Measurements from ENCODE around the gene CD96.
"Not testable (repeated sequence)": the region's sequence is repeated elsewhere in the genome, so short reads cannot be mapped to it uniquely, and the experiment has no call there.

CD96 gene

GRCh38 chr3:111619833-111620232, 77.8 kb downstream of the CD96 start:
- no peak overlapping the region for H3K4me3 ChIP-seq (ENCODE audit: low read length in 2 of 2)
- no peaks in the 10 kb centered on the region for H3K4me1 ChIP-seq (ENCODE audit: control insufficient read depth, insufficient read depth, low read length)
- H3K9me3 ChIP-seq (ENCODE audit: control insufficient read depth in 2 of 2, low read length in 2 of 2): no peaks in the 10 kb centered on the region
- no peak overlapping the region for H3K27ac ChIP-seq (ENCODE audit: low read length)
- no peaks in the 10 kb centered on the region for H3K27me3 ChIP-seq (ENCODE audit: control insufficient read depth in 1 of 2, insufficient read depth in 2 of 2, low read length in 2 of 2)
- H3K36me3 ChIP-seq (ENCODE audit: control insufficient read depth in 2 of 2, insufficient read depth in 2 of 2, low read length in 2 of 2): no peaks in the 10 kb centered on the region
- H3K9ac ChIP-seq (ENCODE audit: low read length in 2 of 2): no peak overlapping the region

GRCh38 chr3:111621535-111621934, 79.5 kb downstream of the CD96 start:
- Histone ChIP-seq H3K4me3 (ENCODE audit: low read length in 2 of 2) (no peak overlapping the region), H3K4me1 (ENCODE audit: control insufficient read depth, insufficient read depth, low read length) (no peaks in the 10 kb centered on the region), H3K9ac (ENCODE audit: low read length in 2 of 2) (no peak overlapping the region), H3K36me3 (ENCODE audit: control insufficient read depth in 2 of 2, insufficient read depth in 2 of 2, low read length in 2 of 2) (no peaks in the 10 kb centered on the region), H3K27me3 (ENCODE audit: control insufficient read depth in 1 of 2, insufficient read depth in 2 of 2, low read length in 2 of 2) (no peaks in the 10 kb centered on the region), H3K27ac (ENCODE audit: low read length) (no peak overlapping the region), H3K9me3 (ENCODE audit: control insufficient read depth in 2 of 2, low read length in 2 of 2) (no peaks in the 10 kb centered on the region)

GRCh38 chr3:111627092-111627491, 85.1 kb downstream of the CD96 start:
- Histone ChIP-seq H3K27me3 (ENCODE audit: control insufficient read depth in 1 of 2, insufficient read depth in 2 of 2, low read length in 2 of 2) (no peaks in the 10 kb centered on the region), H3K4me1 (ENCODE audit: control insufficient read depth, insufficient read depth, low read length) (no peaks in the 10 kb centered on the region), H3K4me3 (ENCODE audit: low read length in 2 of 2) (no peak overlapping the region), H3K27ac (ENCODE audit: low read length) (no peak overlapping the region), H3K9ac (ENCODE audit: low read length in 2 of 2) (no peak overlapping the region), H3K9me3 (ENCODE audit: control insufficient read depth in 2 of 2, low read length in 2 of 2) (no peaks in the 10 kb centered on the region), H3K36me3 (ENCODE audit: control insufficient read depth in 2 of 2, insufficient read depth in 2 of 2, low read length in 2 of 2) (no peaks in the 10 kb centered on the region)

- H3K4me1 ChIP-seq (ENCODE audit: control insufficient read depth, insufficient read depth, low read length); H3K4me3 ChIP-seq (ENCODE audit: low read length in 2 of 2); H3K27me3 ChIP-seq (ENCODE audit: control insufficient read depth in 1 of 2, insufficient read depth in 2 of 2, low read length in 2 of 2); H3K36me3 ChIP-seq (ENCODE audit: control insufficient read depth in 2 of 2, insufficient read depth in 2 of 2, low read length in 2 of 2); H3K27ac ChIP-seq (ENCODE audit: low read length); H3K9me3 ChIP-seq (ENCODE audit: control insufficient read depth in 2 of 2, low read length in 2 of 2); H3K9ac ChIP-seq (ENCODE audit: low read length in 2 of 2): not testable (repeated sequence)
These were observed 87.0 kb downstream of the CD96 start for GRCh38 chr3:111629018-111629417.

GRCh38 chr3:111630638-111631037, 88.6 kb downstream of the CD96 start:
- H3K9ac ChIP-seq (ENCODE audit: low read length in 2 of 2); H3K9me3 ChIP-seq (ENCODE audit: control insufficient read depth in 2 of 2, low read length in 2 of 2); H3K27me3 ChIP-seq (ENCODE audit: control insufficient read depth in 1 of 2, insufficient read depth in 2 of 2, low read length in 2 of 2); H3K36me3 ChIP-seq (ENCODE audit: control insufficient read depth in 2 of 2, insufficient read depth in 2 of 2, low read length in 2 of 2); H3K27ac ChIP-seq (ENCODE audit: low read length); H3K4me1 ChIP-seq (ENCODE audit: control insufficient read depth, insufficient read depth, low read length); H3K4me3 ChIP-seq (ENCODE audit: low read length in 2 of 2): not testable (repeated sequence)

- no peaks in the 10 kb centered on the region for H3K9me3 ChIP-seq (ENCODE audit: control insufficient read depth in 2 of 2, low read length in 2 of 2)
- H3K27me3 ChIP-seq (ENCODE audit: control insufficient read depth in 1 of 2, insufficient read depth in 2 of 2, low read length in 2 of 2): no peaks in the 10 kb centered on the region
- no peak overlapping the region for H3K27ac ChIP-seq (ENCODE audit: low read length)
- H3K36me3 ChIP-seq (ENCODE audit: control insufficient read depth in 2 of 2, insufficient read depth in 2 of 2, low read length in 2 of 2): no peaks in the 10 kb centered on the region
- H3K4me1 ChIP-seq (ENCODE audit: control insufficient read depth, insufficient read depth, low read length): no peaks in the 10 kb centered on the region
- no peak overlapping the region for H3K9ac ChIP-seq (ENCODE audit: low read length in 2 of 2)
- no peak overlapping the region for H3K4me3 ChIP-seq (ENCODE audit: low read length in 2 of 2)
These were observed 93.4 kb downstream of the CD96 start for GRCh38 chr3:111635403-111635802.

GRCh38 chr3:111636366-111636885, 94.4 kb downstream of the CD96 start:
- Histone ChIP-seq H3K9ac (ENCODE audit: low read length in 2 of 2) (no peak overlapping the region), H3K27ac (ENCODE audit: low read length) (no peak overlapping the region)

GRCh38 chr3:111639316-111639715, 97.3 kb downstream of the CD96 start:
- Histone ChIP-seq H3K9me3 (ENCODE audit: control insufficient read depth in 2 of 2, low read length in 2 of 2) (no peaks in the 10 kb centered on the region), H3K4me1 (ENCODE audit: control insufficient read depth, insufficient read depth, low read length) (no peaks in the 10 kb centered on the region), H3K27ac (ENCODE audit: low read length) (no peak overlapping the region), H3K4me3 (ENCODE audit: low read length in 2 of 2) (no peak overlapping the region), H3K36me3 (ENCODE audit: control insufficient read depth in 2 of 2, insufficient read depth in 2 of 2, low read length in 2 of 2) (no peaks in the 10 kb centered on the region), H3K9ac (ENCODE audit: low read length in 2 of 2) (no peak overlapping the region), H3K27me3 (ENCODE audit: control insufficient read depth in 1 of 2, insufficient read depth in 2 of 2, low read length in 2 of 2) (no peaks in the 10 kb centered on the region)

More at GRCh38 chr3:111636366-111636885, 94.4 kb downstream of the CD96 start:
- Histone ChIP-seq H3K9me3 (ENCODE audit: control insufficient read depth in 2 of 2, low read length in 2 of 2) (no peaks in the 10 kb centered on the region), H3K36me3 (ENCODE audit: control insufficient read depth in 2 of 2, insufficient read depth in 2 of 2, low read length in 2 of 2) (no peaks in the 10 kb centered on the region), H3K4me1 (ENCODE audit: control insufficient read depth, insufficient read depth, low read length) (no peaks in the 10 kb centered on the region), H3K4me3 (ENCODE audit: low read length in 2 of 2) (no peak overlapping the region), H3K27me3 (ENCODE audit: control insufficient read depth in 1 of 2, insufficient read depth in 2 of 2, low read length in 2 of 2) (no peaks in the 10 kb centered on the region)

- H3K36me3 ChIP-seq (ENCODE audit: control insufficient read depth in 2 of 2, insufficient read depth in 2 of 2, low read length in 2 of 2): no peaks in the 10 kb centered on the region
- no peak overlapping the region for H3K4me3 ChIP-seq (ENCODE audit: low read length in 2 of 2)
- H3K9me3 ChIP-seq (ENCODE audit: control insufficient read depth in 2 of 2, low read length in 2 of 2): no peaks in the 10 kb centered on the region
- no peaks in the 10 kb centered on the region for H3K27me3 ChIP-seq (ENCODE audit: control insufficient read depth in 1 of 2, insufficient read depth in 2 of 2, low read length in 2 of 2)
- H3K4me1 ChIP-seq (ENCODE audit: control insufficient read depth, insufficient read depth, low read length): no peaks in the 10 kb centered on the region
- H3K9ac ChIP-seq (ENCODE audit: low read length in 2 of 2): no peak overlapping the region
- no peak overlapping the region for H3K27ac ChIP-seq (ENCODE audit: low read length)
These were observed 107.1 kb downstream of the CD96 start for GRCh38 chr3:111648991-111649579.

- Histone ChIP-seq H3K4me3 (ENCODE audit: low read length in 2 of 2) (no peak overlapping the region), H3K9me3 (ENCODE audit: control insufficient read depth in 2 of 2, low read length in 2 of 2) (no peaks in the 10 kb centered on the region), H3K9ac (ENCODE audit: low read length in 2 of 2) (no peak overlapping the region), H3K4me1 (ENCODE audit: control insufficient read depth, insufficient read depth, low read length) (no peaks in the 10 kb centered on the region), H3K27ac (ENCODE audit: low read length) (no peak overlapping the region), H3K36me3 (ENCODE audit: control insufficient read depth in 2 of 2, insufficient read depth in 2 of 2, low read length in 2 of 2) (no peaks in the 10 kb centered on the region), H3K27me3 (ENCODE audit: control insufficient read depth in 1 of 2, insufficient read depth in 2 of 2, low read length in 2 of 2) (no peaks in the 10 kb centered on the region)
These were observed 108.6 kb downstream of the CD96 start for GRCh38 chr3:111650378-111651275.

All from stomach smooth muscle (tissue), 2 donors.